SH-SY5Y (cell line): Measurements from ENCODE around the gene ASB7.

Experiments used
- GATA2 ChIP-seq: IDR thresholded peaks from 2 replicates; pipeline ENCODE4 v1.6.1; 2011; ENCODE audit warnings: mild to moderate bottlenecking, low read depth, low read length
- GATA3 ChIP-seq: IDR thresholded peaks from 2 replicates; pipeline ENCODE4 v1.6.1; 2011; ENCODE audit warnings: low read depth, mild to moderate bottlenecking, low read length, moderate library complexity

GRCh38 chr15:100559330-100559729 lies 43.1 kb upstream of the ASB7 start:
- TF ChIP-seq GATA2, result no peak
- no peak for TF ChIP-seq GATA3
